H9 (cell line): ENCODE data around the gene SDHC. TPM values are rescaled to one million over a fixed set of nuclear protein-coding genes. Genes with fewer than 3 reads are reported as not detected.

ENCODE experiments used
- DNase-seq: peaks from one replicate; pipeline ENCODE4 v3.0.0-alpha.2; 2017
- H2AFZ ChIP-seq: one replicate; pipeline ENCODE4 v1.6.1; 2013; ENCODE audit warnings: mild to moderate bottlenecking, low read length, control low read depth, moderate library complexity
- H2AK5ac ChIP-seq: 2 replicates; pipeline ENCODE4 v1.6.1; 2013; ENCODE audit warnings: low read length, control low read depth, mixed read lengths; ENCODE audit not compliant: insufficient read length
- H2BK120ac ChIP-seq: one replicate; pipeline ENCODE4 v1.6.1; 2013; ENCODE audit warnings: low read depth, mild to moderate bottlenecking, low read length, control low read depth, inconsistent platforms; ENCODE audit not compliant: poor library complexity, severe bottlenecking
- H2BK12ac ChIP-seq: 2 replicates; pipeline ENCODE4 v1.6.1; 2013; ENCODE audit warnings: low read length, control low read depth, mixed read lengths, low read depth; ENCODE audit not compliant: insufficient read length
- H2BK15ac ChIP-seq: 2 replicates; pipeline ENCODE4 v1.6.1; 2013; ENCODE audit warnings: low read depth, low read length, control low read depth
- H2BK20ac ChIP-seq: one replicate; pipeline ENCODE4 v1.6.1; 2013; ENCODE audit warnings: low read depth, mild to moderate bottlenecking, low read length, control low read depth, inconsistent platforms; ENCODE audit not compliant: poor library complexity, severe bottlenecking
- H2BK5ac ChIP-seq: 2 replicates; pipeline ENCODE4 v1.6.1; 2013; ENCODE audit warnings: low read length, control low read depth, mixed read lengths; ENCODE audit not compliant: insufficient read length
- H3K14ac ChIP-seq: 2 replicates; pipeline ENCODE4 v1.6.1; 2013; ENCODE audit warnings: low read length, control low read depth; ENCODE audit not compliant: insufficient read depth
- H3K18ac ChIP-seq: 2 replicates; pipeline ENCODE4 v1.6.1; 2013; ENCODE audit warnings: low read depth, mild to moderate bottlenecking, mixed read lengths, low read length, control low read depth; ENCODE audit not compliant: insufficient read length
- H3K23ac ChIP-seq: 2 replicates; pipeline ENCODE4 v1.6.1; 2013; ENCODE audit warnings: low read length, control low read depth, mixed read lengths, low read depth; ENCODE audit not compliant: insufficient read length
- H3K23me2 ChIP-seq: 2 replicates; pipeline ENCODE4 v1.6.1; 2013; ENCODE audit warnings: low read depth, mild to moderate bottlenecking, mixed read lengths, low read length, control low read depth; ENCODE audit not compliant: insufficient read length, poor library complexity, severe bottlenecking
- H3K27ac ChIP-seq: 2 replicates; pipeline ENCODE4 v1.5.1; 2013; ENCODE audit warnings: low read length, control low read depth, mixed read lengths, low read depth; ENCODE audit not compliant: insufficient read length
- H3K27me3 ChIP-seq: 2 replicates; pipeline ENCODE4 v1.6.1; 2013; ENCODE audit warnings: low read length, control low read depth, inconsistent platforms; ENCODE audit not compliant: insufficient read depth
- H3K4ac ChIP-seq: 2 replicates; pipeline ENCODE4 v1.6.1; 2013; ENCODE audit warnings: low read depth, mild to moderate bottlenecking, control low read depth, inconsistent platforms, low read length, moderate library complexity
- H3K4me1 ChIP-seq: 2 replicates; pipeline ENCODE4 v1.6.1; 2013; ENCODE audit warnings: low read length, control low read depth, inconsistent platforms; ENCODE audit not compliant: insufficient read depth
- H3K4me2 ChIP-seq: 2 replicates; pipeline ENCODE4 v1.6.1; 2013; ENCODE audit warnings: low read length, control low read depth, mixed read lengths; ENCODE audit not compliant: insufficient read length, insufficient read depth
- H3K56ac ChIP-seq: 2 replicates; pipeline ENCODE4 v1.6.1; 2013; ENCODE audit warnings: low read depth, mild to moderate bottlenecking, mixed read lengths, low read length, control low read depth; ENCODE audit not compliant: insufficient read length
- H3K79me1 ChIP-seq: 2 replicates; pipeline ENCODE4 v1.6.1; 2013; ENCODE audit warnings: low read depth, mild to moderate bottlenecking, moderate library complexity, low read length, control low read depth, inconsistent platforms; ENCODE audit not compliant: insufficient read depth, poor library complexity, severe bottlenecking
- H3K79me2 ChIP-seq: 2 replicates; pipeline ENCODE4 v1.6.1; 2013; ENCODE audit warnings: low read length, control low read depth, inconsistent platforms; ENCODE audit not compliant: insufficient read depth
- H3K9ac ChIP-seq: 2 replicates; pipeline ENCODE4 v1.6.1; 2013; ENCODE audit warnings: low read length, control low read depth, mixed read lengths; ENCODE audit not compliant: insufficient read length; ENCODE audit errors: extremely low read depth
- H3K9me3 ChIP-seq: one replicate; pipeline ENCODE4 v1.6.1; 2013; ENCODE audit warnings: low read depth, low read length, inconsistent platforms; ENCODE audit not compliant: control insufficient read depth
- H3T11ph ChIP-seq: one replicate; pipeline ENCODE4 v1.6.1; 2013; ENCODE audit warnings: mild to moderate bottlenecking, low read length, control low read depth, inconsistent platforms
- H4K20me1 ChIP-seq: one replicate; pipeline ENCODE4 v1.6.1; 2013; ENCODE audit not compliant: control insufficient read depth, insufficient read length, insufficient read depth
- H4K5ac ChIP-seq: 2 replicates; pipeline ENCODE4 v1.6.1; 2013; ENCODE audit warnings: low read depth, mild to moderate bottlenecking, mixed read lengths, low read length, control low read depth; ENCODE audit not compliant: insufficient read length
- H4K8ac ChIP-seq: replicated peaks from 2 replicates; pipeline ENCODE4 v1.6.1; 2013; ENCODE audit warnings: low read length, control low read depth, mixed read lengths, low read depth; ENCODE audit not compliant: insufficient read length
- H4K91ac ChIP-seq: 2 replicates; pipeline ENCODE4 v1.6.1; 2013; ENCODE audit warnings: low read depth, mild to moderate bottlenecking, moderate library complexity, mixed read lengths, low read length, control low read depth; ENCODE audit not compliant: insufficient read length
- H3K27ac Mint-ChIP-seq, 3 experiments: 2 replicates in 2 of 3; 3 replicates in 1 of 3; pipeline ENCODE4 v1.8.0; 2020 to 2021; ENCODE audit warnings: mixed read lengths in 3 of 3, mild to moderate bottlenecking in 1 of 3, moderate library complexity in 1 of 3
- H3K27me3 Mint-ChIP-seq: 2 replicates; pipeline ENCODE4 v1.8.0; 2021; ENCODE audit warnings: low read depth, mild to moderate bottlenecking, moderate library complexity, mixed read lengths
- H3K36me3 Mint-ChIP-seq, 3 experiments: 2 replicates in 2 of 3; 3 replicates in 1 of 3; pipeline ENCODE4 v1.8.0; 2020 to 2021; ENCODE audit warnings: low read depth in 3 of 3, mixed read lengths in 3 of 3; ENCODE audit not compliant: insufficient read depth in 1 of 3
- H3K4me1 Mint-ChIP-seq, 2 experiments: 2 replicates each; pipeline ENCODE4 v1.8.0; 2020; ENCODE audit warnings: mixed read lengths in 2 of 2
- H3K4me3 Mint-ChIP-seq, 2 experiments: 2 replicates in 1 of 2; 3 replicates in 1 of 2; pipeline ENCODE4 v1.8.0; 2020 to 2021; ENCODE audit warnings: mild to moderate bottlenecking in 2 of 2, mixed read lengths in 2 of 2, moderate library complexity in 1 of 2
- H3K9me3 Mint-ChIP-seq, 2 experiments: 2 replicates in 1 of 2; 3 replicates in 1 of 2; pipeline ENCODE4 v1.8.0; 2020; ENCODE audit warnings: mild to moderate bottlenecking in 2 of 2, mixed read lengths in 2 of 2, moderate library complexity in 1 of 2
- WGBS: extraction: QIAGEN DNeasy Blood & Tissue Kit; methylation state at CpG from one replicate; pipeline ENCODE4 v1.1.7; 2013; ENCODE audit warnings: missing lambda C conversion rate, low lambda C conversion rate, mixed read lengths; ENCODE audit not compliant: insufficient read length; ENCODE audit errors: extremely low coverage; 5-methylcytosine and 5-hydroxymethylcytosine counted together
- total RNA-seq: library from RNA; stranded (reverse); gene quantifications from 2 replicates; pipeline ENCODE4 v1.2.1, GENCODE V29; 2021
- TF ChIP-seq, protein P1 (sequence below): fragments of 200-600 bp; sonication (generic); conservative IDR thresholded peaks from 3 replicates; pipeline ENCODE4 v1.8.0; 2021; ENCODE audit warnings: antibody characterized with exemption, mild to moderate bottlenecking

SDHC gene
- total RNA-seq, 1 experiment from 2014 or later: 198 TPM

DNA sequence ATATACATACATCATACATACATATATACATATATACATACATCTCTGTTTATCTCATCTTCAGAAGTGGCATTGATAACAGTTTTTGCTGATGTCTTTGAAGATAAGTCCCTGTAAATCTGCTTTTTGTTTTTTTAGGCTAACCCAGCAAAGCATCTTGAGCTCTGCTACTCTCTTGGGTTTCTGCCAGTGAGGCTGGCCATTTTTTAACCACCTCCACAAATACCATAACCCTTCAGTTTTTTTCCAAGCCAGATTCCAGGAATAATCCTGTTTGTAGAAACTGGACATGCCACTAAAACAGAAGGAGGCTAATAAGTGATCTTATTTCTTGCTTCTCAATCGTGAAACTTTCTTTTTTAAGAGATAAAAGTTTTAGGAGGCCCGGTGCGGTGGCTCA is 21.6 kb downstream of the SDHC start:
- H3K4me2 ChIP-seq: no peak overlapping the region
- no peaks in the 10 kb centered on the region for H4K20me1 ChIP-seq

More for the DNA sequence above, 21.6 kb downstream of the SDHC start:
- no peak overlapping the region for H3K23ac ChIP-seq
- no peak overlapping the region for H3K9ac ChIP-seq
- H3T11ph ChIP-seq: no peak overlapping the region
- no peak overlapping the region for H2AK5ac ChIP-seq
- no peak for DNase-seq
- no peak overlapping the region for H2BK12ac ChIP-seq
- H4K91ac ChIP-seq: no peak overlapping the region
- no peak overlapping the region for H2AFZ ChIP-seq
- H3K27me3 ChIP-seq: no peaks in the 10 kb centered on the region
- H2BK5ac ChIP-seq: no peak overlapping the region
- Mint-ChIP-seq H3K9me3 (no peaks in the 10 kb centered on the region), H3K4me3 (no peak overlapping the region), H3K4me1 (no peaks in the 10 kb centered on the region), H3K36me3 (peaks cover 21 to 71% (median 69%) of the 10 kb centered on the region in 3 experiments; a peak in 6 of 7 replicates), H3K27me3 (no peaks in the 10 kb centered on the region), H3K27ac (no peak overlapping the region)
- no peaks in the 10 kb centered on the region for H3K79me1 ChIP-seq
- no peak overlapping the region for H3K14ac ChIP-seq
- no peak overlapping the region for H3K4ac ChIP-seq
- no peaks in the 10 kb centered on the region for H3K4me1 ChIP-seq
- no peak overlapping the region for H2BK15ac ChIP-seq
- no peak overlapping the region for H4K5ac ChIP-seq
- no peaks in the 10 kb centered on the region for H3K79me2 ChIP-seq
- no peaks in the 10 kb centered on the region for H3K23me2 ChIP-seq
- no peaks in the 10 kb centered on the region for H3K9me3 ChIP-seq
- no peak overlapping the region for H2BK20ac ChIP-seq
- TF ChIP-seq, protein P1, sequence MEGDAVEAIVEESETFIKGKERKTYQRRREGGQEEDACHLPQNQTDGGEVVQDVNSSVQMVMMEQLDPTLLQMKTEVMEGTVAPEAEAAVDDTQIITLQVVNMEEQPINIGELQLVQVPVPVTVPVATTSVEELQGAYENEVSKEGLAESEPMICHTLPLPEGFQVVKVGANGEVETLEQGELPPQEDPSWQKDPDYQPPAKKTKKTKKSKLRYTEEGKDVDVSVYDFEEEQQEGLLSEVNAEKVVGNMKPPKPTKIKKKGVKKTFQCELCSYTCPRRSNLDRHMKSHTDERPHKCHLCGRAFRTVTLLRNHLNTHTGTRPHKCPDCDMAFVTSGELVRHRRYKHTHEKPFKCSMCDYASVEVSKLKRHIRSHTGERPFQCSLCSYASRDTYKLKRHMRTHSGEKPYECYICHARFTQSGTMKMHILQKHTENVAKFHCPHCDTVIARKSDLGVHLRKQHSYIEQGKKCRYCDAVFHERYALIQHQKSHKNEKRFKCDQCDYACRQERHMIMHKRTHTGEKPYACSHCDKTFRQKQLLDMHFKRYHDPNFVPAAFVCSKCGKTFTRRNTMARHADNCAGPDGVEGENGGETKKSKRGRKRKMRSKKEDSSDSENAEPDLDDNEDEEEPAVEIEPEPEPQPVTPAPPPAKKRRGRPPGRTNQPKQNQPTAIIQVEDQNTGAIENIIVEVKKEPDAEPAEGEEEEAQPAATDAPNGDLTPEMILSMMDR: no peak
- no peak overlapping the region for H3K56ac ChIP-seq
- H4K8ac ChIP-seq: no peak overlapping the region
- WGBS: no CpG with 5 or more reads among the region's 3 CpGs
- no peak overlapping the region for H3K18ac ChIP-seq
- H2BK120ac ChIP-seq: no peak overlapping the region
- H3K27ac ChIP-seq: no peak overlapping the region
